GM19035 (cell line): ENCODE measurements around the gene SLC1A2.

Experiments used
- ATAC-seq: cut with Tn5 transposase; IDR thresholded peaks from one replicate; pipeline ENCODE4 v1.9.1; 2021; ENCODE audit not compliant: unreplicated experiment

SLC1A2 gene

DNA sequence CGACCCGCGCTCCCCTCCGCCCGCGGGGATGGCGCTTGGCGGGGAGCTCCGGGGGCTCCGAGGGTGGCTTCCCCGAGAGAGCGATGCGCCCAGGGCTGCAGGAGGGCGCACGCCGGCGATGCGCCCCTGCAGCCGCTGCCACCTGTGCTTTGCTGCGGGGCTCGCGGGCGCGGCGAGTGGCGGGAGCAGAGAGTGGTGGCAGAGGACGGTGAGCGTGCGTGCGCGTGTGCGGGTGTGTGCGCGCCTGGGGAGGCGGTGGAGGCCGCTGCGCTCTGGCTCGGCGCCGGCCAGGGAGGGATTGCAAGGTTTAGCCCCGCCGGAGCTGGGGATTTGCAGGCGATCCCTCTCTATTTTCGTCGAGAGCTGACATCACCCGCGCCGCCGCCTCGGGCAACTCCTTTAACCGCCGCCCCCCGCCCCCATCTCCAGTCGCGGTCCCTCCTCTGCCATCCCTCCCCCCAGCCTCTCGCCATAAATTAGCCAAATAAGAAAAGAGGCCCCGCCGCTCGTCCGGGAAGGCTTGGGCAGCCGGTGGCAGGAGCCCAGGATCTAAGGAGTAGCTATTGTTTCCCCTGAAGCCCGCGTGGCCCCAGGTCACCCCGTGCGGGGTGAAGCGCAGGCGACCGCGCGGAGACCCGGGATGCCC lies at the start of gene SLC1A2:
SLC1A2 (minus strand) TSS at position 375 of the 646 bp plus-strand sequence. CDS start 592 bp downstream, outside the sequence.
- no peak for ATAC-seq

DNA sequence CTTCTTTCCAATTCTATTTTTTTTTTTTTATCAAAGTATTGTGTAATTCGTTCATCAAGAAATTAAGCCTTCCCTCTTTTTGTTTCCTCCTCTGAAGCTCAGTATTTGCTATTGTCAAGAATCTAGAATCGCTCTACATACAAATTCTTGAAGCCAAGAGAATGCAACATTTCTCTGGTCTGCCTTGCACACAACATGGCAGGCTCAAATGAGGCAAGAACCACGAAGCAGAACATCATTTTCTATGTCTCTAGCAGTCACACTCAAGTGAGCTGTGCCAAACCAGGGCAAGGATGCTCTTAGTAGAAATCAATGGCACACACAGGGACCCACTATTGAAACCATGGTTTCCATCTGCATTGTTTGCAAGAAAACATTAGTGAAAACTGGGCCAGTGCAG lies 46.7 kb upstream of the SLC1A2 start:
- ATAC-seq, result no peak

DNA sequence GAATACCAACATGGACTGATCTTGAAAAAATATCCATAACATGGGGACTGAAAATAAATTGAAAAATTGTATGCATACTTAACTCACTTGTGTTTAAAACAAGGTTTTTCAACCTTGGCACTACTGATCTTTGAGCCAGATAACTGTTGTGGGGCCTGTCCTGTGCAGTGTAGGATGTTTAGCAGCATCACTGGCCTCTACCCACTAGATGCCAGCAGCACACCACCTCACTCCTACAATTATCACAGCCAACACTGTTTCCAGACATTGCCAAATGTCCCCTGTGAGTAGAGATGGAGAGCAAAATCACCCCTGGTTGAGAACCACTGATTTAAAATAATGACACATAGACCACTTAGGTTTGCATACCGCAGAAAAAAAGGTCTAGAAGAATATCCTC lies 45.0 kb upstream of the SLC1A2 start:
- no peak for ATAC-seq

DNA sequence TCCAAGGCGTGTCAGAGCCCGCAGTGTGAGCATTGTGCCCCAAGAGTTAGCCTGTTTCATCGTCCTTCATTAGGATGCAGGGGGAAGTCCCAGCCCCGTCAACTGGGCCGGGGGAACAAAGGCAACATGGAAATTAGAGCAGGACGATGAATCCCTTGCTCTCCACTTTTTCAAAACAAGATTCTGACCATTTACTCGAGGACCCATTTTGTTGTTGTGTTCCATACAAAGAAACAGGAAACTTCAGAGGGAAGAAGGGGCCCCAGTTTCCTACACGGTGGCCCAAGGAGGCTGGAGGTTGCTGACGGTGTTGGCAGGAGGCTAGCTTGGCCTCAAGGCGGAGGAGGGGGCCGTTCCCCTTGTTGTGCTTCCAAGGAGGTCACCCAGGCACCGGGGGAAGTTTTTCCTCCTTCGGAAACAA lies 44.0 kb upstream of the SLC1A2 start:
- ATAC-seq, result no peak

DNA sequence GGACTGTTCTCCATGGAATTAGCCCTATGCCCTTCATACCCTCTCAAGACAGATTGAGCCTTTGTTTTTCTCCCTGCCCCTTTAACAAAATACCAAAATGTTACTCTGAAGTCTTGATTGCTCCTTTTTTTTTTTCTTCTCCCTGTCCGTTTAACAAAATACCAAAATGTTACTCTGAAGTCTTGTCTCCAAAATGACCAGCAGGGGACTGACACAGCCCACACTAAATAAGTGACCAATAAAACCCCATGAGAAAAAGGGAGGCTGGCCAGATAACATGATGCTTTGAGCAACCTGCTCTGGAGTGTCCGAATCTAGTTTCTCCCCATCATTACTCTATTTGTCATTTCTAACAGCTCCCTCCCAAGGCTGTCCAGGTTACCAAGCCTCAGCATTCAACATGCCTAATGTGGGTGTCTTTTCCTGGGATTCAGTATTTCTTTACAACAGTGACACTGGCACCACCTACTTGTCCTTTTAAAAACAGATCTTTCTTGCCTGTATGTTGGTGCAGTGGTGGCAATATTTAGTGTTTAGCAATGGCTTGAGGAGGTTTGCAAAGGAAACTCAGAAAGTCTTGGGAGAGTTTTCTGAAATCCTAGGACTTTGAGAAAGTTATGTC lies 42.7 kb upstream of the SLC1A2 start:
- no peak for ATAC-seq

DNA sequence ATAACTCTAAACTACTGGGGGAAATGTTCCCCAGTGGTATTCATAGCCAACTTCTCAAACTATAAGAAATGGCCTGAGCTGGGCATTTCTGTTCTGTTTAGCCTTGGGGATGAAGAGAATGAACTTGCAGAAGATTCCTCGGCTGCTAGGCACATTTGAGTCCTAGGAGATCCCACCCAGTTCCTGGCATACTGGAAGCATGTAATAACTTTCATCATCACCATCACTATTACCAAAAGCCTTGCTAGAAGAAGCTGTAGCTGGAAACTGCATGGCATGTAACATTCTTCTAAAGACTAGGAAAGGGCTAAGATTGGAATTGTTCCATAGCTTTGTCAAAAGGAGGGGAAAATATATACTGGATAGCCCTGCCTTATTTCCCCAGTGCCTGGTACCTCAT lies 40.1 kb upstream of the SLC1A2 start:
- ATAC-seq, result no peak

DNA sequence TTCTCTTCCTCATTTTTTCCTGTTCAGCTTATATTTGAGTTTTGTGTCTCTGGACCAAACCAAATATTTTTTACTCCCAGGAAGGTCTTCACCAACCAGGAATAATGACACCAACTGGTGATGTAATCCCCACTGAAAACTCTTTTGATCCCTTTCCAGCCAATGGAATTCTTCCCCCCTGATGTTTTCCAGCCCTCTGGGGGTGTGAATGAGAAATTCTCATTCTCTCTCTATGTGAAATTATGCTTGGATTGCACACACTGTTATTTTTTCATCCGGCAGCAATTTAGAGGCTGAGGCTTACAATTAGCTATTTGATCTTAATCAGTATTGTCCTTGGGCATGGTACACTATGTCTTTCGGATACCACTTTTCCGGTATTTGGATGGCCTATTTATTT lies 39.5 kb upstream of the SLC1A2 start:
- ATAC-seq, result no peak

DNA sequence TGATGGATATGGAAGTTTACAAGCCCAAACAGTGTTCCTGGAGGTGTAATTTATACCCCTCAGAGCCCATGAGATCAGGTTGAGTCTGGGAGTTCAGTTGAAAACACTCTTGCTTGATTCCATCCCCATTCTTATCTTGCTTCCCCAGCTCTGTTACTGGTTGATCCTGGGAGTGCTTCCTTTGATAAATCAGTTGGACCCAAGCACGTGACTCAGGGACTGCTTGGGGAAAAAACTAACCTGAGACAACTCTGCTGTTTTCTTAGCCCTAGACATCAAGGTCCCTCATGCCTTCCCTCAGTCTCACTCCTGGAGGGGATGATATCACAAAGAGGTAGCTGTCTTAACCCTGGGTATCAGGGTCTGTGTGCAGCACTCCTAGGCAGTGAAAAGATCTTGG lies 35.0 kb upstream of the SLC1A2 start:
- ATAC-seq, result no peak

DNA sequence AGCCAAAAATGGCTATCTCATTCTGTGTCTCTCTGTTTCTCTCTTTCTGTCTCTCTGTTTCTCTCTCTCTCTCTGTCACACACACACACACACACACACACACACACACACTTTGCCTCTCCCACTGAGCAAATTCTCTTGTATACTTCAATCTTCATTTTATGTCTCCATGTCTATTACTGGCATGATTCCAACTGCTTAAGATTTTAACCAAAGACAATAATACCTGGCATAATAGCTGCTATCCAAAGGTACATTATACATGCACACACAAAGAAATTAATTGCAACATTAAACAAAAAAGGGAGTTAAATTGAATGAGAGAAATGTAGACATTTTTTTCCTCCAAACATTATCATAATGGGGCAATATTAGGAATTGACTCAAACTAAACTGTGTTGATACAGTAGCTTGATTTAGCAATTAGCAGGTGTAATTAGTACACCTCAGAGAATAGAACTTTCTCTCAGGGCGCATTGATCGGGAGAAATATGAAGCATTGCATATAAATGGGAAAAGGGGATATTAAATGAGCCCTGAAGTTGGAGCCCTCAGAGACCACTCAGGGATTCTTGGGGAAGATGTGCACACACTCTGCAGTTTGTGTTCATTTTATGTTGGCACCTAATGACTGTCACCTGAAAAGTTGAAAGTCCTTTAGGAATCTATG lies 17.4 kb upstream of the SLC1A2 start:
- no peak for ATAC-seq

DNA sequence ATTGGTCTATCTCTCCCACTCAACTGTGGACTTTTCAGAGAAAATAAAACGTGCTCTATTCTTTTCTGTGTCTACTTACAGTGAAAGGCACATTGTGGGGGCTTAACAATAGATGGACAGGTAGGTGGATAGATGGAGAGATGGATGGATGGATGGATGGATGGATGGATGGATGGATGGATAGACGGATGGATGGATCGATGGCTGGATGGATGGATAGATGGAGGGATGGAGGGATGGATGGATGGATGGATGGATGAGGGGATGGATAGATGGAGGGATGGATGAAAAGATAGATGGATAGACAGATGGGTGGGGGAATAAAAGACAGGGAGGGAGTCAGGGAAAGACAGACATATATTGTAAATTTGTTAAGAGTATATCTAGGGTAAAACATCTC lies 14.2 kb upstream of the SLC1A2 start:
- no peak for ATAC-seq

DNA sequence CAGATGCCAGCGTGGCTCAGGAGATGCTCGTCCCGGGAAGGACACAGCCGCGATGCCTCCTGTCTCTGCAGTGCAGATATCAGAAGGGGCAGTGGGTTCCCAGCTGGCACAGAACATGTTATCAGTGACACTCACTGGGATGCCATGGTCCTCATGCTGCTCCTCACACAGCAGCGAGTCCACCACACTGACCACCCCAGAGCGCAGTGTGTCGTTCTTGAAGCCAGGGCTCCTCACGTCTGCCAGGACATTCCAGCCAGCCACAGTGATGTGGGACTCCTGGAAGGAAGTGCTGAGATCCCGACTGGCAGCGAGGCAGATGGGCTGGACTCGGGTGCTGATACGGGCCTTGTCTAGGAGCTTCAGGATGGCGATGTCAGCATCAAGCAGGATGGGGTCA lies 13.1 kb upstream of the SLC1A2 start:
- ATAC-seq, result no peak

DNA sequence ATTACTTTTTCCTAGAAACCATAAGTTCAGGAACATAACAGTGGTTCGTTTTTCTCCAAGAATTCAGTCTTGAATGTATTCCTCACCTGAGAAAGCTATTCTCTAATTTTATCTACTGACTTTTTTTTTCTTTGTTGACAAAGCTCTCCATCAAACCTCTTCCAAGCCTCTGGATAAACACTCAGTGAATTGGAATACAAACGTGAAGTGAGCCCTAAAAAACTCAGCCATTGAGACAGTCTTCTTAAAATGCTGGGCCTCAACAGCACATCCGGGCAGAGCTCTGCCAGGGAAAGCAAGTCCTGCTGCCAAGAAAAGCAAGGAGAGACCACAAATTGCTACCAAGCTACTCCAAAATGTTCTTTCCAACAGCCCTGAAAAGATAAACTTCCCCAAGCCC lies 7.7 kb upstream of the SLC1A2 start:
- ATAC-seq, result no peak

DNA sequence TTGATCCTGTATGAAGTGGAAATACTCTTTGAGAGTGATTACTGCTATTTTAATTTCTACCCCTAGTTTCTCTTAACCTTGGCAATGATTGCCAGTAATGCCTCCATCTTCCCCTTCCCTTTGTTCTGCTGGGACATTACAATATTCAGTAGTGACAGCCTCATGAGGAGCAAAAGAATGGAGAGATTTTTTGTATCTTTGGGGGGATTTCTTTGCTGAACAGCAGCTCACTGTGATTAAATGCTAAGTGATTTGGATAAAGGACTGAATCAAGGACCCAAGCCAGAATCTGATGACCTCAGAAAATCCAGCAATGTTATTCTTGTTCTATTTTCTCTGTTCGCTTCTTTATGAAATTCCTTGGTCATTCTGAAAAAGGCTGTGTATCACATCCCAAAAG lies 7.0 kb upstream of the SLC1A2 start:
- ATAC-seq, result no peak

DNA sequence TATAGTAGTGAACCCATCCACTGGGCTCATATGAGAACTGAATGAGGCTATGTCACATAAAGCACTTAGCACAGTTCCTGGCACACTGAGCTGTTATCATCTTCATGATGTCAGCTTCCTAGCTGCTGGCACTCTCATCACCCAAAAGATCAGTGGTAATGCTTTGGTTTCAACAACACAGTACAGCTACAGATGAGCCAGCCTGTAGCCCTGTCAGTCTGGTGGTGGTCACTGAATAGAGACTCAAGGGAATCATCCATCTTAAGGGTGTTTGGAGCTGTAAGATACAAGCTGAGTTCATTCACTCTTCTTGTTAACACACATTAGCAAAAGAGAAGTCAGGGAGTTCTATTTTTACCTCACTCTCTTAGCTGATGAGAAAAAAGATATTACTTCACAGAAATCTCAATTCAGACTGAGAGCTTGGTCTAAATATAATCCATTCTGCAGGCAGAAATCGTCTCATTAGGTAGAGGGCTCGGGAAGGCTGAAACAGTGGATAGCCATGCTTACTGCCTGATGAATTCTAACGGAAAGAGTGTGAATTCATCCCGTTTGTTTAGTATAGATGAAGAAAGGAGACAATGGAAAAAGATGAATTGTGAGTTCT lies 6.3 kb upstream of the SLC1A2 start:
- ATAC-seq, result no peak

DNA sequence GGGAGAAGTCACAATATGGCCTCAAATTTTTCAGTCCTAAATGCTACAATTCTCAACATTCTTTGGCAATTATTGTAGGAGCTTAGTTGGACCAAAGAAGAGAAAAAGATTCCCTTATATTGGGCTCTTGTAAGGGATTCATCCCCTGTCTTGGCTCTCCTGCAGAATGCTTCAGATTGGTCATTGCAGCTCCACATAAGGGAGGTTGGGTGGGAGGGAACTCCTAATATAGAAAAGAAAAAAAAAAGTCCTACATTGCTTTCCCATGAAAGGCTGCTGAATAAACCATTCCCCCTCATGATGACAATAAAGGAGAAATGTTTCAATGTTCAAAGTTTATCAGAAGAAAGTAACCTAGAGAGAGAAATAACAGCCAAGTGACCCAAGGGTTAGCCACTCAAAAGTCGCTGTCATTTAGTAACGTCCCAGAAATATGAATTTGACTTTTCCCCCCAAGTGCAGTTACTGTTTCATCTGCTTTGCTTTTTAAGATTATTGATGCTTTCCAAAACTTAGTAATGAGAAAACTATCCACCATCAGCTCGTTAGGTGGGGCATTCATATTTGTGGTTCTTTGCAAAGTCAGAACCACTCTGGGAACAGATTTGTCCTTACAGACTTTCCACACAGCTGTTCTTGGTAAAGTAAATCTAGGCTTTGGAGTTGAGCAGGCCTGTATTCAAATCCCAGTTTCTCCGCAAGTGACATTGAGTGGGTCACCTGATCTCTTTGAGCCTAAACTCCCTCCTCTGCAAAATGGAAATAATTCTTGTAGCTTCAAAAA lies 5.0 kb upstream of the SLC1A2 start:
- ATAC-seq, result no peak

DNA sequence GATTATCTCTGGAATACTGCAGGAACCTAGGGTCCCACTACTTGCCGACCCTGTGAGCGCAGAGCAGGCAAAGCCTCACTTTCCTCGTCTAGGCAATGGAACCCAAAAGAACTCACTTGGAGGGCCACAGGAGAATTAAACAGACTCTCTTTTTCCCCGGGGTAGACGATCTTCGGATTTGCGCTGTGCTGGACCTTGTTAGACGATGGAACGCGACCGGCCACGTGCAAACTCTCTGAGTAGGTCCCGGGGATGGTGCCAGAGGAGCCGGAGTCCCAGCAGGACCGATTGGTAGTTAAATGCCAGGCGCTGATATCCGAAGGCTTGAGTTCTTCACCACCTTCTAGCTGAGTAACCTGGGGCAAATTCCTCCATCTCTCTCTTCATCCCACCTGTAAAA lies 1.0 kb upstream of the SLC1A2 start:
- ATAC-seq, result no peak

DNA sequence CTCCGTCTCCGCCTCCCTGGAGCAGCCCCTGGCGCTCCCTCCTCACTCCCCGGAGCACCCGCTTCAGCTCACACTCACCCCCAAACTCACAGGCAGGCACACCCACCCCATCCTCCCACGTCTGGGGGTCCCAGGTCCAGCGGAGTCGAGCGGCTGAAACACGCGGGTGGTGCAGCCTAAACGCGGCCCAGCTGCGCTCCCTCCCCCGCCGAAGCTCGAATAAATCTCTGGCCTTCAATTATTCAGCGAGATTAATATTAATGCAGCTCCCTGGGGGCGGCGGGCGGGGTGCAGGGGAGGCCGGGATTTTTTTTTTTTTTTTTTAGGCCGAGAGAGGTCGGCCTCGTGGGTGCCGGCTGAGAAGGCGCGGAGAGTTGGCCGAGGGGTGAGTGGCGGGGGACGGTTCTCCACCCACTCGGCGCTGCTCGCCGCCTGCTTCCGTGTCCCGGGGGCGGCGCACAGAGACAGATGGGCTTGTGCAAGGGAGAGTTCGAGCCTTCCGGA lies 524 bp upstream of the SLC1A2 start:
- no peak for ATAC-seq

DNA sequence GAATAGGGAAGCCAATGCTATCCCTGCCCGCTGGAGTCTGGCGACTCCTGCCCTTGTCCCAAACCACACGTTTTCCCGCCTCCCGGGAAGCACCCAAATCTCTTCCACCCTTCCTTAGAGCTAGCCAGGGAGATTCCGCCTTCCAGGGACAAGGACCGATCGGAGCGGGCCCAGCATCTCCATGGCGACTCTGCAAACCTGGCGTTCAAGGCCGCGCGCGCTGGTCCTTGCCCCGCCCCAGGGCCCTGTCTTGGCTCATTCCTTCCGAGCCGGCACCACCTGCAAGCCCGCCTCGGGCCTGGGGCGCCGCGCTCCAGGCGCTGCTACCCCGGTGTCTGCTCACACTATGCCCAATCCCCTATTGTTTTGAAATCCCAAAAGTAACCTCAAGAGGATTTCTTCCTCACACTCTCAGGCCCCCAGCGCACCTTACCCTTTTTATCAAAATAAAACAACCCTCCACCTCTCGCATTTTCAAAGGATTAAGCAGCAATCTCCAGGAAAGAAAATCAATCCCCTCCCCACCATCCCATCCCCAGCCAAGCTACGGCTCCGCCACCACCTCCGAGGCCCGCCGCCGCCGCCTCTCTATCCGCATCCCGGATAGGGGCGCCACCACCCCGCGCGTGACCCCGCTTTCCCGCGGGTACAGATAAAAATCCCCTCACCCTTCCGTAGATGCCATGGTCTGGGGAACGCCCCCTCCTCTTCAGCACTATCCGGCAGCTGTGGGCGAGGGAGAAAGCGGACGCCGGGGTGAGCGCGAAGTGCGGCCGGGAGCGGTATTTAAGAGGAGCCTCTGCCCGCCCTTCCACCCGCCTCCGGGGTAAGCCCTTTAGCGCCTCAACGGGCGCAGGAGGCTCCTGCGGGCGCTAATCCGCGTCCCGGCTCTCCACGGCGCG lies 825 bp downstream of the SLC1A2 start:
- ATAC-seq, result no peak

DNA sequence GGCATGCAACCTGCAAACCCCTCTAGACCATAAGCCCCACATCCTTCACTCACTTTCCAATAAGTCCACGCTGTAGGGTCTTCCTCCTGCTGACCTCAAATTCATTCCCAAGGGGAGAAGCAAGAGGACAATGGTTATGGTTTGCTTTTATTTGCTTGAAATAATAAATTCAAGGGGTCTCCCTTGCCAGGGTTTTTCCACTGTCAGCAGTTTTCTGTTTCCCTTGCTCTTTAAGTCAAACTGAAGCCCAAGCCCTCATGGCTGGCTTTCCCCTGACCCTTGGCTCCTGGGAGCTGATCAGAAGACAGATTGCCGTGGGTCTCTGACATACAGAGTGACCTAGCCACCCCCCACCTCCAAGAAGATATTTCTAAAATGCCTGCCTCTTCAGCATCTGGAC lies 3.9 kb downstream of the SLC1A2 start:
- ATAC-seq, result no peak

DNA sequence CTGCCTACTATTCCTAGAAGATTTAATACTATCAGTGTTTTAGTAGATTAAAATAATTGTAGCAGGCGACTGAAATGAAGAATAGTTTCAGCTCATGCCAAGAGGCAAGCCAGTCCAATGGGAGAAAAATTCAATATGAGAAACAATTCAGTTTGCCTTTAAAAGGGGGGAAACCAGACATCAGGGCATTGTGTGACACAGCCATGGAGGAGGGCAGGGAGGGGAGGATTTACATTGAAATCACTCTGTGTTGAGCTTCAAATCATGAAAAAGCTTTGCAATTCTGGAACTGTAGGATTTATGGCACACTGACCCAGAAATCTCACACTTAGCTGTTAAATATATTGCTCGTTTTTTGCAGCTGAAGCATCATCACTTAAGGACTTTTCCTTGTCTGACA lies 4.6 kb downstream of the SLC1A2 start:
- ATAC-seq, result no peak
